HEK293T (cell line): ENCODE data around the gene ZNF277.

ENCODE experiments used
- ARNT ChIP-seq: fragments of 450-650 bp; IDR thresholded peaks from 2 replicates; pipeline ENCODE4 v1.6.1; 2017; ENCODE audit warnings: mild to moderate bottlenecking
- BHLHE40 ChIP-seq: fragments of 450-650 bp; IDR thresholded peaks from 2 replicates; pipeline ENCODE4 v1.6.1; 2016; ENCODE audit warnings: mild to moderate bottlenecking, moderate library complexity, borderline replicate concordance
- FOXA1 ChIP-seq: fragments of 450-650 bp; IDR thresholded peaks from 2 replicates; pipeline ENCODE4 v1.6.1; 2016; ENCODE audit warnings: mild to moderate bottlenecking
- FOXM1 ChIP-seq: fragments of 450-650 bp; IDR thresholded peaks from 2 replicates; pipeline ENCODE4 v1.6.1; 2017; ENCODE audit warnings: mild to moderate bottlenecking, borderline replicate concordance
- HDGF ChIP-seq: fragments of 450-650 bp; IDR thresholded peaks from 2 replicates; pipeline ENCODE4 v1.6.1; 2017; ENCODE audit warnings: antibody characterized with exemption, borderline replicate concordance
- L3MBTL2 ChIP-seq: fragments of 450-650 bp; conservative IDR thresholded peaks from 2 replicates; pipeline ENCODE4 v1.6.1; 2016; ENCODE audit warnings: mild to moderate bottlenecking
- NFRKB ChIP-seq: fragments of 450-650 bp; IDR thresholded peaks from 2 replicates; pipeline ENCODE4 v1.6.1; 2016; ENCODE audit warnings: mild to moderate bottlenecking, moderate library complexity
- SP1 ChIP-seq: fragments of 450-650 bp; IDR thresholded peaks from 2 replicates; pipeline ENCODE4 v1.6.1; 2017
- SUZ12 ChIP-seq: fragments of 450-650 bp; IDR thresholded peaks from 2 replicates; pipeline ENCODE4 v1.6.1; 2016; ENCODE audit warnings: mild to moderate bottlenecking
- TARDBP ChIP-seq: fragments of 450-650 bp; IDR thresholded peaks from 2 replicates; pipeline ENCODE4 v1.6.1; 2016

GRCh38 chr7:112372101-112372500, 165.6 kb downstream of the ZNF277 start:
- TF ChIP-seq FOXM1, result no peak
- no peak for TF ChIP-seq NFRKB
- TF ChIP-seq SUZ12, result no peak
- no peak for TF ChIP-seq TARDBP
- no peak for TF ChIP-seq ARNT
- TF ChIP-seq L3MBTL2, result no peak
- TF ChIP-seq SP1, result no peak
- no peak for TF ChIP-seq BHLHE40
- TF ChIP-seq HDGF, result no peak
- no peak for TF ChIP-seq FOXA1
